ENCODE data around the gene SGK1.
A peak's percentile ranks its signal among the peaks of the same experiment; 100 is the strongest.
"Not testable (repeated sequence)": the region's sequence is repeated elsewhere in the genome, so short reads cannot be mapped to it uniquely, and the experiment has no call there.

Gene SGK1

DNA sequence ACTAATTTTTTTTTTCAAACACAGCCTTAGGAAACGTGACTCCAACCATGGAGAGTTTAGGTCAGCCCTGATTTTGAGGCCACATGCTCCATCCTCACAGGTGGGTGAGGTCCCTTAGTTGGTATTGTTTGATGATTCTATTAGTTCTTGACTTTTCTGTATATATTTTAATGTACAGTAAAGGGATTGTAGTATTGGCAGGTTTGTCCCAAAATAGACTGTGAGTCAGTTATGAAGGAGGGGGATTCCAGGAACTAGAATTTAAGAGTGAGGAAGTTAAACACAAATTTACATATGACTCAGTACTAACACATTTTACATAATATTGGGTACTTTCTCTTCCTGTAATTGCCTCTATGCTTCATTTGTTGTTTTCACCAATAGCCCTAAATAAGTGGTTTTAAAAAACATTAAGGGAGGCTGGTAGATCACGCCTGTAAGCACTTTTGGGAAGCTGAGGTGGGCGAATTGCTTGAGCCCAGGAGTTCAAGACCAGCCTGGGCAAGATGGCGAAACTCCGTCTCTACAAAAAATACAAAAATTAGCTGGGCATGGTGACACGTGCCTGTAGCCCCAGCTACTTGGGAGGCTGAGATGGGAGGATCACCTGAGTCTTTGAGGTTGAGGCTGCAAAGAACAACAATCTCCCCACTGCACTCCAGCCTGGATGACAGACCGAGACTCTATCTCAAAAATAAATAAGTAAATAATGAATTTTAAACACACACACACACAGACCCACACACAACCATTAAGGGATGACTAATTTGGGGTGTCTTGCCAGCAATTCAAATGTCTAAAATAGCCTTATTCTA, 81.8 kb downstream of the SGK1 start:
- peak overlapping the region; percentile 99 for H3K27ac ChIP-seq (ENCODE audit: low read length)
- H3K4me2 ChIP-seq (ENCODE audit: low read length) = peak overlapping the region; percentile 53
- no peak overlapping the region for H2AFZ ChIP-seq (ENCODE audit: low read depth, low read length)

DNA sequence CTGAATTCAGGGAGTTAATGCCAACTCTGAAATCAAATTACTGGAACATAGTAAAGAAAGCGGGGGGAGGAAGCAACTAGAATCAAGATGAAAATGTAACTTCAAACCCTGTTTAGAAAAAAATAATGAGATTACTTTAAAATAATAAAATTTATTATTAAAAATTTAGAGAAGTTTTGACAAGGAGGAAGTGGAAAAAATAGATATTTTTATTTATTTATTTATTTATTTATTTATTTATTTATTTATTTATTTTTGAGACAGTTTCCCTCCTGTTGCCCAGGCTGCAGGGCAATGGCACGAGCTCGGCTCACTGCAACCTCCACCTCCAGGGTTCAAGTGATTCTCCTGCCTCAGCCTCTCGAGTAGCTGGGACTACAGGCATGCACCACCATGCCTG, 82.6 kb downstream of the SGK1 start:
- H3K4me2 ChIP-seq (ENCODE audit: low read length) = peak overlapping the region; percentile 53
- peaks cover 77% of the 10 kb centered on the region for H3K4me1 ChIP-seq (ENCODE audit: low read length)
- H3K4me3 ChIP-seq (ENCODE audit: low read length) = peak overlapping the region; percentile 41; the same call in 1 of the 2 replicates
- peak overlapping the region; percentile 74 for H3K9ac ChIP-seq (ENCODE audit: low read length)
- H3K27ac ChIP-seq (ENCODE audit: low read length) = peak overlapping the region; percentile 99
- not testable (repeated sequence) for H2AFZ ChIP-seq (ENCODE audit: low read depth, low read length); H4K20me1 ChIP-seq (ENCODE audit: insufficient read depth, low read length); H3K9me3 ChIP-seq (ENCODE audit: insufficient read depth, low read length); H3K27me3 ChIP-seq (ENCODE audit: low read depth, low read length); H3K36me3 ChIP-seq (replicated peaks; ENCODE audit: low read depth, low read length); H3K79me2 ChIP-seq (ENCODE audit: low read length)

More for the DNA sequence above, 81.8 kb downstream of the SGK1 start:
- Histone ChIP-seq H3K36me3 (replicated peaks; ENCODE audit: low read depth, low read length) (no peaks in the 10 kb centered on the region), H3K27me3 (ENCODE audit: low read depth, low read length) (no peaks in the 10 kb centered on the region), H3K79me2 (ENCODE audit: low read length) (no peaks in the 10 kb centered on the region), H3K4me3 (ENCODE audit: low read length) (peak overlapping the region; percentile 41), H4K20me1 (ENCODE audit: insufficient read depth, low read length) (no peaks in the 10 kb centered on the region), H3K4me1 (ENCODE audit: low read length) (peaks cover 77% of the 10 kb centered on the region), H3K9me3 (ENCODE audit: insufficient read depth, low read length) (no peaks in the 10 kb centered on the region), H3K9ac (ENCODE audit: low read length) (peak overlapping the region; percentile 74)
- TF ChIP-seq, protein P1, sequence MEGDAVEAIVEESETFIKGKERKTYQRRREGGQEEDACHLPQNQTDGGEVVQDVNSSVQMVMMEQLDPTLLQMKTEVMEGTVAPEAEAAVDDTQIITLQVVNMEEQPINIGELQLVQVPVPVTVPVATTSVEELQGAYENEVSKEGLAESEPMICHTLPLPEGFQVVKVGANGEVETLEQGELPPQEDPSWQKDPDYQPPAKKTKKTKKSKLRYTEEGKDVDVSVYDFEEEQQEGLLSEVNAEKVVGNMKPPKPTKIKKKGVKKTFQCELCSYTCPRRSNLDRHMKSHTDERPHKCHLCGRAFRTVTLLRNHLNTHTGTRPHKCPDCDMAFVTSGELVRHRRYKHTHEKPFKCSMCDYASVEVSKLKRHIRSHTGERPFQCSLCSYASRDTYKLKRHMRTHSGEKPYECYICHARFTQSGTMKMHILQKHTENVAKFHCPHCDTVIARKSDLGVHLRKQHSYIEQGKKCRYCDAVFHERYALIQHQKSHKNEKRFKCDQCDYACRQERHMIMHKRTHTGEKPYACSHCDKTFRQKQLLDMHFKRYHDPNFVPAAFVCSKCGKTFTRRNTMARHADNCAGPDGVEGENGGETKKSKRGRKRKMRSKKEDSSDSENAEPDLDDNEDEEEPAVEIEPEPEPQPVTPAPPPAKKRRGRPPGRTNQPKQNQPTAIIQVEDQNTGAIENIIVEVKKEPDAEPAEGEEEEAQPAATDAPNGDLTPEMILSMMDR (IDR thresholded peaks at IDR 0.05; ENCODE audit: low read depth, low read length) = no peak
- TF ChIP-seq EZH2phosphoT487 (IDR thresholded peaks at IDR 0.05; ENCODE audit: low read depth) = no peak

DNA sequence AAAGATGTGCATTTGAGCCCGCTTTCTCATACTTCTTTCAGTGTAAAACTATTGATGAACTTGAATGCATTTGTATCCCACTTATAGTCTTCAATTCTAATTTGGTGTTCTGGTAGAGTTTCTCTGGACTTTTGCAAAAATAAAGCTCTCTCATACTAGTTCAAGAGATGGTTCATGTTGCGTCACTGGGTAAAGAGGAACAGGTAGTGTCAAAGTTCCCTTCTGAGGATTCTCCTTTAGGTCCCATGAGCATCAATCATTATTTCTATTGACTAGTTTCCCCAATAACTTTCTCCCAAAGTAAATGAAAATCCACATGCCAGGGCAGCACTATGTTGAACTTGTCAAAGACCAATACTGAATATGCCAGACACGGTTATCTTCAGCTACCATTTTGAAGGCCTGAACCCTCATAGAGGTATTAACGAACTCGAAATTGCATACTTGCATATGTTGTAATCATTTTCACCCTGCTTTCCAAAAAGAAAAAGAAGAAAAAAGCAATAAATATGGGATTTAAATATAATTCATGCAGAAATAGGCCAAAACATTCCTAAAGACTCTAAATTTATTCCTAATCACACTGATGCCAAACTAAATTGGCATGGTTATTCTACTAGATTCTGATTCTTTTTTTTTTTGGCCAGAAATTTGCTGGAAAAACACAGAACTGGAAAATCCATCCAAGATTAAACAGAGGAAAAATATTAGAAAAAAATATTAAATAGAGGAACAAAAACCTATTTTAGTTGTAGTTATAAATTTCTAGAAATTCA, 84.5 kb downstream of the SGK1 start:
- H3K27me3 ChIP-seq (ENCODE audit: low read depth, low read length) = no peaks in the 10 kb centered on the region
- H3K9ac ChIP-seq (ENCODE audit: low read length) = no peak overlapping the region
- H3K79me2 ChIP-seq (ENCODE audit: low read length) = no peaks in the 10 kb centered on the region
- H3K36me3 ChIP-seq (replicated peaks; ENCODE audit: low read depth, low read length) = no peaks in the 10 kb centered on the region
- H3K4me1 ChIP-seq (ENCODE audit: low read length) = peaks cover 74% of the 10 kb centered on the region
- no peak overlapping the region for H2AFZ ChIP-seq (ENCODE audit: low read depth, low read length)
- H3K9me3 ChIP-seq (ENCODE audit: insufficient read depth, low read length) = no peaks in the 10 kb centered on the region
- TF ChIP-seq, protein P1 (IDR thresholded peaks at IDR 0.05; ENCODE audit: low read depth, low read length) = no peak
- TF ChIP-seq EZH2phosphoT487 (IDR thresholded peaks at IDR 0.05; ENCODE audit: low read depth) = no peak
- H3K4me2 ChIP-seq (ENCODE audit: low read length) = no peak overlapping the region
- H4K20me1 ChIP-seq (ENCODE audit: insufficient read depth, low read length) = no peaks in the 10 kb centered on the region
- peak overlapping the region; percentile 99 for H3K27ac ChIP-seq (ENCODE audit: low read length)
- H3K4me3 ChIP-seq (ENCODE audit: low read length) = no peak overlapping the region

DNA sequence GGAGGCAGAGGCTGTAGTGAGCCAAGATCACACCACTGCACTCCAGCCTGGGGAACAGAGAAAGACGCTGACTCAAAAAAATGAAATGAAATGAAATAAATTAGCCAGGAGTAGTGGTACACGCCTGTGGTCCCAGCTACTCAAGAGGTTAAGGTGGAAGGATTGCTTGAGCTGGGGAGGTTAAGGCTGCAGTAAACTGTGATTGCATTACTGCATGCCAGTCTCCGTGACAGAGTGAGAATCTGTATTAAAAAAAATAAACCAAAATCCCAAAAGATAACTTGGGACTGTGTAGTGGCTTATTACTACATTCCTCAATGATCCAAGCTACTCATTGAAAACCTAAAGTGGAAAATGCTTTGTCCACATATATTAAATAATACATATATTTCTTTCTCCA, 87.0 kb downstream of the SGK1 start:
- Histone ChIP-seq H3K4me2 (ENCODE audit: low read length) (peak overlapping the region; percentile 36), H3K27me3 (ENCODE audit: low read depth, low read length) (no peaks in the 10 kb centered on the region), H2AFZ (ENCODE audit: low read depth, low read length) (peak overlapping the region; percentile 60; the same call in 1 of the 2 replicates), H4K20me1 (ENCODE audit: insufficient read depth, low read length) (no peaks in the 10 kb centered on the region), H3K36me3 (replicated peaks; ENCODE audit: low read depth, low read length) (no peaks in the 10 kb centered on the region), H3K9ac (ENCODE audit: low read length) (peak overlapping the region; percentile 47; the same call in 1 of the 2 replicates), H3K79me2 (ENCODE audit: low read length) (no peaks in the 10 kb centered on the region), H3K27ac (ENCODE audit: low read length) (peak overlapping the region; percentile 71), H3K4me1 (ENCODE audit: low read length) (peaks cover 55% of the 10 kb centered on the region), H3K9me3 (ENCODE audit: insufficient read depth, low read length) (no peaks in the 10 kb centered on the region), H3K4me3 (ENCODE audit: low read length) (no peak overlapping the region)
- TF ChIP-seq, protein P1 (IDR thresholded peaks at IDR 0.05; ENCODE audit: low read depth, low read length) = no peak
- TF ChIP-seq EZH2phosphoT487 (IDR thresholded peaks at IDR 0.05; ENCODE audit: low read depth) = no peak
